Glomerular endothelial cell (primary cell): ENCODE results near the gene FKBP15. TPM values are rescaled to one million over a fixed set of nuclear protein-coding genes. Genes with fewer than 3 reads are reported as not detected.
"Not testable (repeated sequence)": the region's sequence is repeated elsewhere in the genome, so short reads cannot be mapped to it uniquely, and the experiment has no call there.

Source experiments
- DNase-seq: peaks from one replicate; pipeline ENCODE4 v3.0.0-alpha.2; 2011; ENCODE audit warnings: low read depth, low spot score; ENCODE audit errors: extremely low read depth
- total RNA-seq: library from RNA; depleted of rRNA; stranded (reverse); fragments of >200 nt; gene quantifications from 2 replicates; pipeline ENCODE4 v1.2.3, GENCODE V29; 2015

The FKBP15 gene
- total RNA-seq, 1 donor from 2014 or later: 25.1 TPM

DNA sequence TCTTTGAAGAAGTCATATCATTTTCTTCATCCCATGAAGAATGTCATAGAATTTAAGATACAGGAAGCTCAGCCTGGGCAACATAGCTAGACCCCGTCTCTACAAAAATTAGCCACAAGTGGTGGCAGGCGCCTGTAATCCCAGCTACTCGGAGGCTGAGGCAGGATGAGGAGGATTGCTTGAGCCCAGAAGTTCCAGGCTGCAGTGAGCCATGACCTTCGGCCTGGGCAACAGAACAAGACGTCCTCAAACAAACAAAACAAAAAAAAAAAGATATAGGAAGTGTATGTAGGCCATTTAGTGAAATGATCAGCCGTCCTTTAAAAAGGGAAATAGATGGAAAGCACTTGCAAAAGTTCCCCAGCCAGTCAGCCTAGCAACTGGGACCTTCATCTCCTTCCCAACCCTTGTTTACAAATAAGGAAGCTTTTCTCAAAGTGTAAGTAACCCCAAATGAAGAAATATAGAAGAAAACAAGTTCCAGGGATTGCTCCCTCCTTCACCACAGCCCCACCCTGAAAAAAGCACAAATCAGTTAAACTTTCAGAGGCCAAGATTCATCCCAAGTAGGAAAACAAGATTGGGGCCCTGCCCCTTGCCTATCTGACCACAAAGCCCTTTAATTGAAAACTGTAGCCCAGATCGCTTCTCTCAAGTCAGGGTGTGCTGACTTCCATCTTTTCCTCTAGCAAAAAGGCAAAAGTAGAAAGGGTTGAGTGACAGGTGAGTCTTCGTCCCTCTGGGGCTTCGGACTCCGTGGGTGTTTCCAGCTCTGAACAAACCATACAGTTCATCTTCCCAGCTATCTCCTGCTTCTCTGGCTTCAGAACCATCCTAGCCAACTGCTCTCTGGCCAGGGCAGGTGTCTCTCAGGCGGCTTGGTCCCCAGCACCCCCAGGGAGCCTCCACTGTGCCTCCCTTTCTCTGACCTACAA is 69.1 kb downstream of the FKBP15 start:
- DNase-seq: no peak

DNA sequence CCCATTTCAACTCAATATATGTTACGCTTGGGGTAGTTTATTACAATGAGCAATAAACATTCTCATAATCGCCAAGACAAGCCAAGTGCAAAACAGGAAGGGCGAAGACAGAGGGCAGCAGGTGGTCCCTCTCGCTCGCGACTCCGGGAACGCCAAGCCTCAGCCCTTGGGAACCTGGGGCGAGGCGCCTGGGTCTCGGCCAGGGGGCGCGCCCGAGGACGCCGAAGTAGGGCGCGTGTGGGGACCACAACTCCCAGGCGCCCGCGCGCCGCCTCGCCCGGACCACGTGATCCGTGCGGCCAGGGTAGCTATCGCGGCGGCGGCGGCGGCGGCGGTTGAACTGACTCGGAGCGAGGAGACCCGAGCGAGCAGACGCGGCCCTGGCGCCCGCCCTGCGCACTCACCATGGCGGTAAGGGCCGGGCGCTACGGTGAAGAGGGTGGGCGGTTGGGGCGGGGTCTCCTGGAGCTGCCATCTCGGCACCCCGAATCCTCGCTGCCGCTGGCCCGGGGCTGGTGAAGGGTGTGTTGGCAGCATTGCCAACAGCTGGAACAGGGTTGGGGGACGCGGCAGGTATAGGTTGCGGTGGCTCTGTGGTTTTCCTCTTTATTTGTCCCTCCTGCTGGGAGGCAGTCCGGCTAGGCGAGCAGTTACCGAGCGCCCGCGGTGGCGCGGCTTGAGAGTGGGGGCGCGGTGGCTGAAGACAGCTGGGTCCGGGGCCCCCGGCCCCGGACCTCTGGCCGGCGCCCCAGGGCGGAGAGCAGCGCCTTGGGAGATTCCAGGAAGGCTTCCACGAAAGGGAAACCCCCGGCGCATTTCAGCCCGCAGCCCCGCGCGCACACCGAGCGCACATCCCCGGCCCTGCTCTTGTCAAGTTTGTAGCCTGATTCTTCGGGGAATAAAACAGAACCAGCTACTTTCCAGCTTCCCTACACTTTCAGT is 70.1 kb downstream of the FKBP15 start, which contains the start of gene SLC31A2:
Gene SLC31A2 (plus strand): TSS at position 338 of the 942 bp plus-strand sequence. CDS start 68 bp downstream, at position 406.
- DNase-seq: no peak

DNA sequence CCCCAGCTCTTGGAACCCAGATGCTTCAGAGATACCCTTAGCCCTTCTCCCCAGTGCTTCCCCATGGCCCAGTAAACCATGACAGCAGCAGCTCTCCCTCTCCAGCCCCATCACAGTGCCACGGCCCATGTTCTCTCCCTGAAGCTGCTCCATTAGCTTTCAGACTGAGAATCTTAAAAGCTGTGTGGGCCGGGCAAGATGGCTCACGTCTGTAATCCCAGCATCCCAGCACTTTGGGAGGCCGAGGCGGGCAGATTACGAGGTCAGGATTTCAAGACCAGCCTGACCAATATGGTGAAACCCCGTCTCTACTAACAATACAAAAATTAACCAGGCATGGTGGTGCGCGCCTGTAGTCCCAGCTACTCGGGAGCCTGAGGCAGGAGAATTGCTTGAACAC is 71.5 kb downstream of the FKBP15 start:
- not testable (repeated sequence) for DNase-seq

DNA sequence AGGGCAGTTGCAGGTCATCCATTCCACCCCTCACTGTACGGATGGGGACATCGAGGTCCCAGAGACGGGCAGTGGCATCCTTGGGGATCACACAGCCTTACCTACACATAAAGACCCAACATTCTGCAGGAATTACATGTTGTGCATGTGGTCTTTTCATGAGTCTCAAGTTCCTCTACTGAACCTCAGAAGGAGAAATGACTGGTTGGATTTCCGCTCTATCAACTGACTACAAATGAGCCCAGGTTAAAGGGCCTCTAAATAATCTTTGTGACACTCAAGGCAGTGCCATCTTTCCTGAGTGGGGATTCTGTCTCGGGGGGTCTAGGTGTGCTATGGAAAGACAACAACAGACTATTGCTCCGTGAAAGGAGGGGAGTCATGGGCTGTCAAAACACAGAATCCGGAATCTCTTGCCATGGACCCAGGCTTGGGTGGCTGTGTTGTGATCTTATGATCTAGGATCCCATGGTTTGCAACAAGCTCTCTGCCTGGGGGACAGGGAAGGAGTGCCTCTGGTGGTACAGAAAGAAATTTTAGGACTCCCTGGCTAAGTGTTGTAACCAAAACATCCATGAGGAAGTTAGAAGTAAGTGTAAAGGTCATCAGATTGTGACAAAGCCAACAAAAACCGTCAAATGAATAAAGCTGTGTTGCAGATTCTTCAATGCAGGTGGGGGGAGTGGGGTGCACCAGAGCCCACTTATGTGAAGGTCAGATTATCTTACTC is 72.1 kb downstream of the FKBP15 start:
- DNase-seq: no peak

DNA sequence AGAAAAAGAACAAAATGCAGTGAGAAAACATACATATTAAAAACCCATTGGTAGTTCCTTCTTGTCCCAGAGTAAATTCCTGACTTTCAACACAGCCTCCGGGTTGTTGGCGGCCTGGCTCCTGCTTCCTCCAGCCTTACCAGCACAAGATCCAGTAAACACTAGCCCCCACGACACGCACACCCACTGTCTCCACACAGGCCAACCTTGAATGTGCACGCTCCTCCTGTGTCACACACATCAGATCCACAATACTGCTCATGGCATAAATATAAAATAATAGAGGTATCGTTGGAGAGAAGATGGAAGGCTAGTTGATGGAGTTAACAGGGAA is 72.7 kb downstream of the FKBP15 start:
- no peak for DNase-seq

DNA sequence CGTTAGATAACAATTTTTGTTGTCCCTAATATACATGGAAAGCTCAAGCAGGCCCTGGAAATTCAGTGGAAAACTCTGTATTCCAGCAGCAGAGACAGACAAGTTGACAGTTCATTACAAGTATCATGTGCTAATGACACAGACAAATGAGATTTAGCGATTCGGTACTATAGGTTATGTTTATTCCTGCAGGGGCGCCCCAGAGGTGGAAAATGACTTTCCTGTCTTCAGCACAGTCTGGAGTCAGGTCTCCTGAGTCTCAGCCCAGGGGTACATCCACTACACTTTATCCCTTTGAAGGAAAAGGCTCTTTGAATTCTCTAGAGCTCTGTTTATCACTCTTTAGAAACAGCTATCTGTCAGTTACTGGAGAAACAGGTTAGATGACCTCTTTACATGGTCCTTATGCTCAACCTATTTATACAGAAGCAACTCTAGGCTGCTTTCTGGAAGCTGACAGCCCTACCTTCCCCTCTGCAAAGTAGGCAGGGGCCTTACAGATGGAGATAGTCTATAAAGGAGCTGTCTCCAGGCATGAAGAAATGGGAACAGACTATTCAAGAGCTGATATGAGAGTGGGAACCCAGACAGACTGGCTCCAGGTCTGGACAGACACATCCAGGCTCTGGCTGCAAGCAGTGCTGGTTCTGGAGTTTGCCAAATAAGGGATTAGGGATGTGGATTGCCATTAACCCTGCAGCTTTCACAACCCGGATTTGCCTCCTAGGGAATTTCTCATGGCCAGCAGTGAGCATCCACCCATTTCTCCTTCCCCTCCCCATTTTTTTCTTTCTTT is 77.4 kb downstream of the FKBP15 start:
- no peak for DNase-seq

DNA sequence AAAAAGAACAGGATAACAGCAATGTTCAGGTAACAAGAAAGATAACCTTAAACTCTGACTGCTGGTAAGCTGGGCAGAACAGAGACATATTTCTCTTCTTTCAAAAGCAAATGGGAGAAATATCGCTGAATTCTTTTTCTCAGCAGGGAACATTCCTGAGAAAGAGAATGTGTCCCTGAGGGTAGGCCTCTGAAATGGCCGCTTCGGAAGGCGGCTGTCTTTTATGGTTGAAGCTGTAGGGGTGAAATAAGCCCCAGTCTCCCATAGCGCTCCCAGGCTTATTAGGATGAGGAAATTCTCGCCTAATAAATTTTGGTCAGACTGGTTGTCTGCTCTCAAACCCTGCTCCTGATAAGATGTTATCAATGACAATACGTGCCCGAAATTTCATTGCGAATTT is 80.2 kb downstream of the FKBP15 start:
- not testable (repeated sequence) for DNase-seq

DNA sequence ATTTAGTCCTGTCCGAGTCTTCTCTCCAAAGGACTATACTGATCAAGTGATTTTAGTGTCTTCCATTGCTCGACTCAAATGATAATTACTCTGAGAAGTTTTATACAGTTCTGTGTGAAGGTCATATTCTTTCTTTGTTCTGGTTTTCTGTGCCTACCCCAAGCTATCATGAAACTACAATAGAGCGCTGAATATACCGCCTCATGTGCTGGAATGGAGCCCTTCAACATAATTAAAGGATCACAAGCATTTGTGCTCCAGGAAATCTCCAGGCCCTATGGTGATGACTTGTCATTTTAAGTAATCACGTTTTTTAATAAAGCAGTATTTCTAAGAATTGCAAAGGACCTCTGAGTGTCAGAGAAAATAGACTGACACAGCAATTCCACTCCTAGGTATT is 81.1 kb downstream of the FKBP15 start:
- no peak for DNase-seq

DNA sequence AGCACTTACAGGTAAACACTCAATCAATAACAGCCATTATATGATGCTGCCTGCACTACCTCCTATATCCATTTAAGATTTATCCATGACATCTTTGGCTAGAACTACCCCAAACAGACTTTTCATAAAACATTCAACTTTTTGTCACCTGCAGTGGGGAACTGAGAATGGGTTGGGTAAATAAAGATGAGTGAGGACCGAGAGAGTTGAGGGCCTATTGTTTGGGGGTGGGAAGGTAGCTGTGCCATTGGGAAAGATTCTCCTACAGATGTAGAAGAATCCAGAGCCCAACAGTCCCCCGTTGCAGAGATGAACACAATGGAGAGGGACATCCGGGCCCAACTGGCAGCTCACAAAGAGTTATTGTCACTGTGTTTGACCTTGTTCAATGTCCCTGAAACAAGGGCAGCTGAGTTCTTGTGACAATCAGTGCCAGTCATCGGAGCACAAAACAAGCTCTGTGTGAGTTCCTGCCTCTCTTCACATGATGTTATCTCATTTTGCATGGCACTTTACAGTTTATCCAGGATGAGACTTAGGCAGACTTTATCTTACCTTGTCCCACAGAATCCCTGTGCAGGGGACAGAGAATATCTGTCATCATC is 81.8 kb downstream of the FKBP15 start:
- no peak for DNase-seq

DNA sequence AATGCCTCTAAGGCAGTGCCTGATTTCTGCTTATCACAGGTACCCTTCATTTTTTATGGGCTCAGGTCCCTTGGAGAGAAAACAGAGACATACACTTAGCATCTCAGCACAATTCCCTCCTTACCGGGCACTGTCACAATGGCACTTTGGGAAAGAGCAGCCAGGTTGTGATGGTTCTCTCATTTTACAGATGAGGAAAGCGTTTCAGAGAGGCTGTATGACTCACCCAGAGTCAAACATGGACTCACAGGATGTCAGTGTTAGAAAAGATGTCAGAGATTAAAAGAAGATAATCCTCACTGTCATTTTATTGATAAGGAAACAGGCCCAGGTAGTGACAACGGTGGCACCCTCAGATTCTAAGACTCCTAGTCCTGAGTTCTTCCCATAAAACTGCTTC is 82.3 kb downstream of the FKBP15 start:
- no peak for DNase-seq

DNA sequence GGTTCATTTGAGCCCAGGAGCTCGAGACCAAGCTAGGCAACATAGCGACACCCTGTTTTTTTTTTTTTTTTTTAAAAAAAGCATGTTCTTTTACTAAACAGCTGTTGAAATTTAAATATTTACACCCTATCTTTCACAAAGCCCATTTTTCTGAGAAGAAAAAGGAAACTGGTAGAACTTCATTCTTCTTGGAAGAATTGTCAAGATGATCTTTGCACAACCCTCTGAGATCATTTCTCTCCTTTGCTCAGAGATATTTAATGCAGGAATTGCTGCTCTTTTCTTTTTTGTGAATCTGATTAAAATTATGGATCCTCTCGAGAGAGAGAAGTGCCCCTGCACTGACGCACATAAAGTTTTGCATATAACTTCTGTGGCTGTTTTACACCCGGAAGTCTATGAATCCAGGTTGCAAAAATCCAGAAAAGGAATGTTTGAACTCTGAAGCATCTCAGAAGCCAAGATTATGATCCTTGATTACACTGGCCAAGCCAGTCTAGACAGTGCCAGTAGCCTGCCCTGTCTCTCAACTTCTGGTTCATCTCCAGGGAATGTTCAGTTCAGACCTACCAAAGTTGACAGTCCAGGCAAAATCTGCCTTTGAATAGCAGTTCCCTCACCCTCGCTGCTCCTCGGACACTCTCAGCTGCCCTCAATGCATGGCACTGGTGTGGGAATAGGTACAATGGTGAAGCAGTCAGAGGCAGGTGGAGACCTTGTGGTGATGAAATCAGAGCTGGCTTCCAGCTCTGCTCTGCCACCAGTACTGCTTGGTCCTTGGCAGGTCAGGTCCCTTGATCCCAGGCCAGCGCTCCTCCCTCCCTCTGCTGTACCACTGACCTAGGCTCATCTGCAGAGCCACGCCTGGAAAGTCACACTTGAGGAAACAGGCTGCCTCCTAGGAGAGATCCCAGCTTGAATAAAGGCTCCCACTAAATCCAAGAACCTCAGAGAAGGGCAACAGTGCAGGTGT is 83.6 kb downstream of the FKBP15 start:
- no peak for DNase-seq

DNA sequence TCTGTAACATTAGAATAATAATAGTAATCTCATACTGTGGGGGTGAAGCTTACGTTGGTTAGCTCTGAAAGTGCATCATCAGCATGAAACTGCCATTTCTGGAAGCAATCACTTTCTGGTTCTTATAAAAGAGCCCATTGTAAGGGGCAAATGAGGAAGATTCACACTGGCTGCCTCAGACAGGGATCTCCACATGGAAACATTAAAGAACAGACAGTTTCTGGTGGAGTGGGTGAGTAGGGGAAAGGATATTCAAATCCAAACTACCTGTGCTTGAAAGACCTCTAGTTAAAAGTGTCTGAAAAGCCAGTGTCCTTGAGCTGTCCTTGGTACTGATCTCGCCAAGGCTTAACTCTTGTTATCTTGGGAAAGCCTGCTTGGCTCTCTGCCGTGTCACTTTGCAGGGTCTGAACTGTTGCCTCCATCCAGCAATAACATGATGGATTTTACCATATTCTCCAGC is 89.4 kb downstream of the FKBP15 start:
- DNase-seq: no peak

DNA sequence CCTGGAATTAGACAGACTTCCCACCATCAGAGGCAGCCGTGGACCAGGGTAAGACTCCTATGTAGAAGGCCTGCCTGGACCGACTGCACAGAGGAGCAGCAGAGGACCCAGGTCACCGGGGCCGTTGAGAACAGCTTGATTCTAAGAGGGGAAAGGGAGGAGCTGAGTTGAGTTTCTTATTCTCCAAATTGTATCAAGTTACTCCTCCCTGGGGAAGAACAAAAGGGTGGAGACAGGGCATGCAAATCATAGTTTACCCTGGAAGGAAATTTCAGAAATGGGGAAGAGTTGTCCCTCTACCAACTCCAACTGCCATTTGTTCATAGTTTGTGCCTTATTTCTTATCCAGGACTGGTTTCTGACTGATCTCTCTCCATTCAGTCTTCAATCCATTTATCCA is 91.2 kb downstream of the FKBP15 start:
- DNase-seq: no peak

DNA sequence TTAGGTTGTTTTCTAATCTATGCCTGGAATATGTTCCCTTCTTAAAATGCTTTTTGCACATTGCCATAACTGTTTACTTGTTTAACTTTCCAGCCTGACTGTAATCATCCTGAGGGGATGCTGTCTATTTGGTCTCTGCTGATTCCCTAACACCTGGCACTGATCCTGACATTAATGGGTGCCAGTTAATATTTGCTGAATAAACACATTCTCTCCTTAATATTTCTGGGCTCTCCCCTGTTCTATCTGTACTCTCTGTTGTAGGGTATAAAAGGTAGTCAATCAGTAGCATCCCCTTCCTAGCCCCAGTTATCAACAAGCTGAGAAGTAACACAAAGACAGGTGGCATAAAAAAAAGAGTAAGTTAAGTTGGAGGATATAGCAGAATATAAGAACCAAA is 91.6 kb downstream of the FKBP15 start:
- no peak for DNase-seq

DNA sequence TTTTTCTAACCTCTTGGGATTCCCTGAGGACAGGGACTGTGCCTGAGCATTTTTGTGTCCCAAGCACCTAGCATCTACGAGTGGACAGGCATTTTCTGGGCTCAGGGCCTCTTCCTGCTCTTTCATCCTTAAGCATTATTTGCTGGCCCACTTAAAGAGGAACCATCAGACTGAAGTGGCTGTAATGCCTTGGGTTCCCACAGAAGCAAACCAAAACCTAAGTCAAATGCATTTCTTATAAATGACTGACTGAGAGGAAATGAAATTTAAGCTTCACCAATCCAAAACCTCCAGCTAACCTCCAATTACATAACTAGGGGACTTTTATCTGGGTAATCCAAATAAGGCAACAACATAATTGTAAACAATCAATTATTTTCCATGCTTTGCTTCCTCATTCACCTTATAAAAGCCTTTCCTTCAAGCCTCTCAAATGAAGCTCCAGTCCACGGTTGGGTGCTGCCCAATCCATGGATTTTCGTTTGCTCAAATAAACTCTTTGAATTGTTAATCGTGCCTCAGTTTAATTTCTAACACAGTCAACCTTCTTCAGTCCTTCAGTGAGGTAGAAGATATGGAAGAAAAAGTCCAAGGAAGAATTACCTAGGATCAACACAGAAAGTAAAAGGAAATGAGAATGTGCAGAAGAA is 95.6 kb downstream of the FKBP15 start:
- no peak for DNase-seq

DNA sequence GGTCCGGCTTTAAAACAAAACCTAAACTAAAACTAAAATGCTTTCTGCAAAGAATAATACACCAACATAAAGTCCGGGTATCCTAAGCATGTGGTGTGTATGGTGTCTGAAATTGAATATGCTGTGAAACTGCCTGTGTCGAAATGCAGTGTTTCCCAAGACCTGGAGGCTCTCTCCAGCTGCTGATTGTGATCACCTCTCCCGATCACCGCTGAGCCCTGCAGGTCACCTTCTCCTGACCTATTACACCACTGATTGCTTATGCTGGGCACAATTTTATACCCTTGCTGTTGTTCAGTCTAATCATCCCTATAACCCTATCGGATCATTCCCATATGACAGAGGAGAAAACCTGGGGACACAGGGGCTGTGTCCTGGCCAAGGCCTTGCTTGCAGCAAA is 102.2 kb downstream of the FKBP15 start:
- DNase-seq: not testable (repeated sequence)
